Breast epithelium (tissue), 4 donors: ENCODE measurements around the gene CPEB3. TPM values are rescaled to one million over a fixed set of nuclear protein-coding genes. Genes with fewer than 3 reads are reported as not detected.
A peak's percentile ranks its signal among the peaks of the same experiment; 100 is the strongest.

Experiments
- DNase-seq, 2 donors: peaks; one replicate each; pipeline ENCODE4 v3.0.0-alpha.2; 2019; ENCODE audit warnings: low spot score in 2 of 2
- H3K27ac ChIP-seq, 2 donors: fragments of 200-600 bp; sonication (generic) in 1 of 2; one replicate each; pipeline ENCODE4 v1.5.1; 2016 to 2019; ENCODE audit warnings: mild to moderate bottlenecking in 1 of 2
- H3K27me3 ChIP-seq, 2 donors: fragments of 200-600 bp; sonication (generic) in 1 of 2; one replicate each; pipeline versions ENCODE4 v1.5.1 to v1.6.0; 2017 to 2019; ENCODE audit warnings: control low read depth in 1 of 2, mild to moderate bottlenecking in 1 of 2
- H3K36me3 ChIP-seq: fragments of 200-600 bp; one replicate; pipeline ENCODE4 v1.5.1; 2019
- H3K4me1 ChIP-seq, 2 donors: fragments of 200-600 bp; sonication (generic); one replicate each; pipeline ENCODE4 v1.5.1; 2016 to 2019; ENCODE audit warnings: control low read depth in 1 of 2
- H3K4me3 ChIP-seq, 3 donors: fragments of 200-600 bp; sonication (generic); 1 replicate in 2 of 3; 2 replicates in 1 of 3; pipeline ENCODE4 v1.5.1; 2016 to 2019; ENCODE audit warnings: mild to moderate bottlenecking in 3 of 3, moderate library complexity in 2 of 3
- H3K9me3 ChIP-seq, 2 donors: fragments of 200-600 bp; sonication (generic) in 1 of 2; one replicate each; pipeline ENCODE4 v1.5.1; 2016 to 2019; ENCODE audit warnings: control low read depth in 1 of 2
- POLR2A ChIP-seq: fragments of 450-650 bp; IDR thresholded peaks from one replicate; pipeline ENCODE4 v1.6.1; 2016; ENCODE audit warnings: antibody characterized with exemption, mild to moderate bottlenecking, moderate library complexity
- POLR2AphosphoS5 ChIP-seq, 3 donors: sonication (generic); formaldehyde crosslinking; IDR thresholded peaks; one replicate each; pipeline ENCODE4 v1.6.1; 2017; ENCODE audit warnings: antibody characterized with exemption in 3 of 3
- intact Hi-C: fragments of 100-400 bp; cut with DNase I; formaldehyde crosslinking; loops from one replicate; pipeline ENCODE4 v1.15.1; 2023; ENCODE audit warnings: low total_unique reads
- total RNA-seq, 3 donors: library from RNA; depleted of rRNA; stranded (reverse); fragments of >200 nt; gene quantifications; one replicate each; pipeline ENCODE4 v1.1.0, GENCODE V29; 2016
- TF ChIP-seq, protein P1 (sequence below), 3 donors: fragments of 450-650 bp; IDR thresholded peaks; one replicate each; pipeline ENCODE4 v1.5.1; 2016 to 2017; ENCODE audit warnings: antibody characterized with exemption in 3 of 3, mild to moderate bottlenecking in 3 of 3, moderate library complexity in 3 of 3

CPEB3 gene
- total RNA-seq, 3 donors from 2014 or later, result 3.8 to 12.1 (median 5.2) TPM

DNA sequence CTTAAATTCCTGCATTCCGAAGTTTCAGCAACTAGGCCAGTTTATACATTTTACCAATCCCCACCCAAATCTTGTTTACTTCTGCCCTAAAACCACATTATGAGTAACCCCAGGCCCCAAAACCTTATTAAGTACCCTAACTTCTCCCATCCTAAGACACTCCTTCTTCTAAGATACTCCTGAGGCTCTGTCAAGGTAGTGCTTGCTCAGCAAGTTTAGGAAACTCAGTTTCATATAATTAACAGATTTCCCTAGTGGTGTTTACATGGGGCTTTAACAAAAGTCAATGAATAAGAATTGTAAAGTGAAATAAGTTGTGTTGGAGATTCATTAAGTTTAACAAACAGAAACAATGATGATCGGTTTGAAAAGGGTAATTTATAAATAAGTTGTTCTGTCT is 77.8 kb downstream of the CPEB3 start:
- TF ChIP-seq POLR2A, result no peak
- DNase-seq, result no peak
- Histone ChIP-seq H3K27ac (peak overlapping the region in 1 of 2 donors; percentile 75), H3K9me3 (no peaks in the 10 kb centered on the region), H3K27me3 (no peaks in the 10 kb centered on the region), H3K4me3 (no peak overlapping the region), H3K36me3 (no peaks in the 10 kb centered on the region), H3K4me1 (no peaks in the 10 kb centered on the region)
- intact Hi-C loops, result no loop called here

DNA sequence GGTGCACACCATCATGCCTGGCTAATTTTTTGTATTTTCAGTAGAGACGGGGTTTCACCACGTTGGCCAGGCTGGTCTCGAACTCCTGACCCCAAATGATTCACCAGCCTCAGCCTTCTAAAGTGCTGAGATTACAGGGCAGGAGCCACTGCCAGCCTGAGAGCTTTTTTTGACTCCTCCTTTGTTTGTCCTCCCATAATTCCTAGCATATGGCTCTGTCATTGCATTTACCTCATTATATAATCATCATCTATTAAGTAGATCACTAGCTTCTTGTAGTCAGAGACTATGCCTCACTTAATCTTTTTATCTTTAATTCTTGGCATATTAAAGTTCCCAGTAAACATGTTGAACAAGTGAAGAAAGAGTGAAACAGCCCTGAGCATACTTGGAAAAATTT is 82.1 kb downstream of the CPEB3 start:
- Histone ChIP-seq H3K4me3 (no peak overlapping the region), H3K27ac (peak overlapping the region in 1 of 2 donors; percentile 40), H3K4me1 (no peaks in the 10 kb centered on the region), H3K27me3 (no peaks in the 10 kb centered on the region), H3K36me3 (no peaks in the 10 kb centered on the region), H3K9me3 (no peaks in the 10 kb centered on the region)
- no peak for DNase-seq
- intact Hi-C loops, result loop anchor here (10.0 kb wide), 1 partner anchor 86 kb away; the partner anchor contains the start of genes CPEB3 and MARCHF5
- TF ChIP-seq, protein P1, sequence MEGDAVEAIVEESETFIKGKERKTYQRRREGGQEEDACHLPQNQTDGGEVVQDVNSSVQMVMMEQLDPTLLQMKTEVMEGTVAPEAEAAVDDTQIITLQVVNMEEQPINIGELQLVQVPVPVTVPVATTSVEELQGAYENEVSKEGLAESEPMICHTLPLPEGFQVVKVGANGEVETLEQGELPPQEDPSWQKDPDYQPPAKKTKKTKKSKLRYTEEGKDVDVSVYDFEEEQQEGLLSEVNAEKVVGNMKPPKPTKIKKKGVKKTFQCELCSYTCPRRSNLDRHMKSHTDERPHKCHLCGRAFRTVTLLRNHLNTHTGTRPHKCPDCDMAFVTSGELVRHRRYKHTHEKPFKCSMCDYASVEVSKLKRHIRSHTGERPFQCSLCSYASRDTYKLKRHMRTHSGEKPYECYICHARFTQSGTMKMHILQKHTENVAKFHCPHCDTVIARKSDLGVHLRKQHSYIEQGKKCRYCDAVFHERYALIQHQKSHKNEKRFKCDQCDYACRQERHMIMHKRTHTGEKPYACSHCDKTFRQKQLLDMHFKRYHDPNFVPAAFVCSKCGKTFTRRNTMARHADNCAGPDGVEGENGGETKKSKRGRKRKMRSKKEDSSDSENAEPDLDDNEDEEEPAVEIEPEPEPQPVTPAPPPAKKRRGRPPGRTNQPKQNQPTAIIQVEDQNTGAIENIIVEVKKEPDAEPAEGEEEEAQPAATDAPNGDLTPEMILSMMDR (IDR thresholded peaks at IDR 0.05), result no peak
- TF ChIP-seq POLR2AphosphoS5 (IDR thresholded peaks at IDR 0.05) (no peak), POLR2A (no peak)

DNA sequence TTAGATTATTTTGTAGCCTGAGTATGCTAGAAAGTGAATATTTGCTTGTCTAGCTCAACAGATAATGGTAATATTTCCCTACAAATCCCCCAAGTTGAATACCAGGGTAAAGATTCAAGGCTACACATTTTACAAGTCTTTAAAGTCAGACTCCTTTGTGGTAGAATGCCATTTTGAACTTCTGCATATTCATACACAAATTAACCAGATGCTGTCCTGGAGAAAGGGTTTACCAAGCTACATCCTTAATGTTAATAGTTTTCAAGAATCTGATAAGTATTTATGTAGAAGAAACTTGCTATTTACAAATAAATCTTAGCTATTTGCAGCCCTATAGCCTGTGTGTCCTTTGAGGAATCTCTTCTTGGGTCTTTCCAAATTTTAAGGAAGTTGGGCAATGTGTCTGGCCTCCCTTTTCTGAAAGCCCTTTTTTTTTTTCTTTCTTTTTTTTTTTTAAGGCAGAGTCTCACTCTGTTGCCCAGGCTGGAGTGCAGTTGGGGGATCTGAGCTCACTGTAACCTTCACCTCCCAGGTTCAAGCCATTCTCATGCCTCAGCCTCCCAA is 82.6 kb downstream of the CPEB3 start:
- Histone ChIP-seq H3K27me3 (no peaks in the 10 kb centered on the region), H3K9me3 (no peaks in the 10 kb centered on the region), H3K36me3 (no peaks in the 10 kb centered on the region), H3K27ac (peak overlapping the region in 1 of 2 donors; percentile 40), H3K4me1 (no peaks in the 10 kb centered on the region), H3K4me3 (no peak overlapping the region)
- TF ChIP-seq, protein P1 (IDR thresholded peaks at IDR 0.05), result no peak
- TF ChIP-seq POLR2AphosphoS5 (IDR thresholded peaks at IDR 0.05), result no peak
- no peak for TF ChIP-seq POLR2A
- no peak for DNase-seq
- intact Hi-C loops, result loop anchor here (10.0 kb wide), 1 partner anchor 87 kb away; the partner anchor contains the start of genes CPEB3 and MARCHF5

DNA sequence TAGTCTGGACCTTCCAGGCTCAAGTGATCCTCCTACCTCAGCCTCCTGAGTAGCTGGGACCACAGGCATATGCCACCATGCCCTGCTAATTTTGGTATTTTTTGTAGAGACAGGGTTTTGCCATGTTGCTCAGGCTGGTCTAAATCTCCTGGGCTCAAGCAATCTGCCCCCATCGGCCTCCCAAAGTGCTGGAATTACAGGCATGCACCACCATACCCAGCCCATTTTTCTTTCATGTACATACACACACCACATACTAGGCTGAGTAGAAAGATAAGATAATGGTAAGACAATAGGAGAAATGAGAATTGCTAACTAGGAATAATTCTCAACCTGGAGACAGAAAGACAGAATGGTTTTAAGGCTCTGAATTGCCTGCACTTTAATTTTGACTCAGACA is 83.8 kb downstream of the CPEB3 start:
- TF ChIP-seq POLR2AphosphoS5 (IDR thresholded peaks at IDR 0.05), result no peak
- no peak for TF ChIP-seq POLR2A
- TF ChIP-seq, protein P1 (IDR thresholded peaks at IDR 0.05), result no peak
- intact Hi-C loops, result loop anchor here (10.0 kb wide), 1 partner anchor 88 kb away; the partner anchor contains the start of genes CPEB3 and MARCHF5
- no peak for DNase-seq
- no peaks in the 10 kb centered on the region for H3K27me3 ChIP-seq
- no peaks in the 10 kb centered on the region for H3K9me3 ChIP-seq
- H3K4me1 ChIP-seq, result no peaks in the 10 kb centered on the region
- no peaks in the 10 kb centered on the region for H3K36me3 ChIP-seq
- H3K27ac ChIP-seq, result no peak overlapping the region
- H3K4me3 ChIP-seq, result no peak overlapping the region

DNA sequence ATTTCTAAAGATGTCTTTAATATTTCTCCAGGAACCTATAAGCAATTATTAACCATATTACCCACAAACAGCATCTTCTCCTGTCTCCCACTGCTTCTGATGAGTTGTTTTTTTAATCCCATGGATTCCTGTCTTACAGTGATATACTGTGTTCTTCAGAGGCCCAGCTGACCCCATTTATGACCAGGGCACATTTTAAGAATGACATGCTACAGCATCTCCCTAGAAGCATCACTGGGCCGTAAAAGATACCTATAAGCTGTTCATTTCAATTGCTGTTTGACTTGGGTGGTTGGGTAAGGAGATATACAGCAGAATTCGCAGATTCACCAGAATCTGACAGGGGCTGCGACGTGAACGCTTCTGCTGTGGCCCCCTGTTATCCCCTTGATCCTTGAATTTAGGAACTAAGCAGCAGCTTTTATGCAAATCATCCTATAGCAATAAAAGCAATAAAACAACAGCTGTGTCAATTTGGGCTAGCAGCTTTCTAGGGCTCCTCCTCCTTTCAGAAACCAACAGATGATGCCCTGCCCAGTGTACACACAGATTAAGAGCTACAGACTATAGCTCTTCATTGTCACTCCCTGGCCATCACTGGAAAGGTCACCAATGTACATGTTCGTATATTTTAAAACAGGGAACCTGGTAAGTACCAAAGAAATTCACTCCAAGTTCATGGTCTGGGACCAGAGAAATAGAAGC is 86.8 kb downstream of the CPEB3 start:
- no peak overlapping the region for H3K4me3 ChIP-seq
- H3K27ac ChIP-seq, result no peak overlapping the region
- no peaks in the 10 kb centered on the region for H3K4me1 ChIP-seq
- H3K27me3 ChIP-seq, result no peaks in the 10 kb centered on the region
- H3K36me3 ChIP-seq, result no peaks in the 10 kb centered on the region
- TF ChIP-seq POLR2A (no peak), POLR2AphosphoS5 (IDR thresholded peaks at IDR 0.05) (no peak)
- TF ChIP-seq, protein P1 (IDR thresholded peaks at IDR 0.05), result no peak
- no peak for DNase-seq
- no peaks in the 10 kb centered on the region for H3K9me3 ChIP-seq
- intact Hi-C loops, result loop anchor here (10.0 kb wide), 1 partner anchor 91 kb away; the partner anchor contains the start of genes CPEB3 and MARCHF5
